Hepatocyte (in vitro differentiated cells): ENCODE data around the gene PRR5.

ENCODE experiments used
- CTCF ChIP-seq: fragments of 200-600 bp; sonication (generic); IDR thresholded peaks from 2 replicates; pipeline ENCODE4 v1.5.1; 2016; ENCODE audit warnings: antibody characterized with exemption, mild to moderate bottlenecking; ENCODE audit not compliant: poor library complexity
- EZH2 ChIP-seq: fragments of 200-600 bp; sonication (generic); IDR thresholded peaks from 2 replicates; pipeline ENCODE4 v1.6.1; 2016; ENCODE audit warnings: antibody characterized with exemption, mild to moderate bottlenecking, borderline replicate concordance
- EZH2phosphoT487 ChIP-seq: fragments of 200-600 bp; sonication (generic); IDR thresholded peaks from one replicate; pipeline ENCODE4 v1.6.1; 2018; ENCODE audit warnings: antibody characterized with exemption, mild to moderate bottlenecking, low read depth, moderate library complexity; ENCODE audit not compliant: unreplicated experiment, severe bottlenecking

- TF ChIP-seq CTCF (no peak), EZH2 (no peak), EZH2phosphoT487 (no peak)
These were observed 9.9 kb downstream of the PRR5 start for GRCh38 chr22:44711690-44712555.
